HEK293 (cell line): ENCODE data around the gene DYNLT3.
A peak's percentile ranks its signal among the peaks of the same experiment; 100 is the strongest.

Source experiments
- CTCF ChIA-PET: fragments of 350-600 bp; formaldehyde crosslinking; extraction: SDS; loops from one replicate; lab custom pipeline; 2021; ENCODE audit warnings: antibody characterized with exemption; lab: Yijun Ruan, JAX
- POLR2A ChIA-PET: fragments of 300-600 bp; formaldehyde crosslinking; extraction: SDS; loops from one replicate; lab custom pipeline; 2020; ENCODE audit warnings: antibody characterized with exemption, inconsistent platforms; lab: Yijun Ruan, JAX
- H3K27ac ChIP-seq: fragments of 200-500 bp; sonication (Bioruptor generic); 2 replicates; pipeline ENCODE4 v1.5.1; 2014; ENCODE audit warnings: low read depth, low read length, control low read depth, inconsistent platforms; ENCODE audit errors: extremely low read depth
- H3K36me3 ChIP-seq, 2 experiments: fragments of 200-500 bp in 1 of 2; sonication (Bioruptor generic) in 1 of 2; 1 replicate in 1 of 2; 2 replicates in 1 of 2; pipeline ENCODE4 v1.5.1; 2014 to 2017; ENCODE audit warnings: inconsistent platforms in 2 of 2, low read length in 2 of 2; ENCODE audit not compliant: control insufficient read depth in 2 of 2, insufficient read depth in 1 of 2
- H3K4me1 ChIP-seq: fragments of 200-500 bp; sonication (Bioruptor generic); 2 replicates; pipeline ENCODE4 v1.5.1; 2014; ENCODE audit warnings: mild to moderate bottlenecking, low read length, inconsistent platforms; ENCODE audit not compliant: control insufficient read depth, insufficient read depth
- H3K4me3 ChIP-seq: 2 replicates; pipeline ENCODE4 v1.5.1; 2011; ENCODE audit warnings: low read depth, mild to moderate bottlenecking, control low read depth, low read length, moderate library complexity
- H3K9me3 ChIP-seq: fragments of 200-500 bp; sonication (Bioruptor generic); 2 replicates; pipeline ENCODE4 v1.5.1; 2014; ENCODE audit warnings: low read depth, low read length, inconsistent platforms; ENCODE audit not compliant: control insufficient read depth, insufficient read depth
- INSM2 ChIP-seq: fragments of 450-650 bp; formaldehyde crosslinking; IDR thresholded peaks from 2 replicates; pipeline ENCODE4 v1.5.1; 2016; ENCODE audit warnings: missing biosample characterization, missing genetic modification characterization
- KLF10 ChIP-seq: fragments of 450-650 bp; IDR thresholded peaks from 2 replicates; pipeline ENCODE4 v1.5.1; 2018; ENCODE audit warnings: missing biosample characterization, mild to moderate bottlenecking, missing genetic modification characterization
- MYNN ChIP-seq: fragments of 450-650 bp; formaldehyde crosslinking; IDR thresholded peaks from 2 replicates; pipeline ENCODE4 v1.5.1; 2016; ENCODE audit warnings: missing biosample characterization, missing genetic modification characterization, borderline replicate concordance
- PRDM10 ChIP-seq: fragments of 450-650 bp; formaldehyde crosslinking; IDR thresholded peaks from 2 replicates; pipeline ENCODE4 v1.5.1; 2016; ENCODE audit warnings: missing biosample characterization, missing genetic modification characterization
- REPIN1 ChIP-seq: fragments of 450-650 bp; formaldehyde crosslinking; IDR thresholded peaks from 2 replicates; pipeline ENCODE4 v1.5.1; 2017; ENCODE audit warnings: missing biosample characterization, missing genetic modification characterization, low read depth
- SCRT2 ChIP-seq: fragments of 450-650 bp; formaldehyde crosslinking; IDR thresholded peaks from 2 replicates; pipeline ENCODE4 v1.5.1; 2016; ENCODE audit warnings: missing biosample characterization, missing genetic modification characterization
- SP2 ChIP-seq: fragments of 450-650 bp; formaldehyde crosslinking; IDR thresholded peaks from 2 replicates; pipeline ENCODE4 v1.5.1; 2016; ENCODE audit warnings: missing biosample characterization, missing genetic modification characterization
- ZNF23 ChIP-seq: fragments of 450-650 bp; formaldehyde crosslinking; IDR thresholded peaks from 2 replicates; pipeline ENCODE4 v1.5.1; 2016; ENCODE audit warnings: missing biosample characterization, missing genetic modification characterization, borderline replicate concordance
- ZNF248 ChIP-seq: fragments of 450-650 bp; formaldehyde crosslinking; IDR thresholded peaks from 2 replicates; pipeline ENCODE4 v1.5.1; 2017; ENCODE audit warnings: missing biosample characterization, missing genetic modification characterization
- ZNF416 ChIP-seq: fragments of 450-650 bp; formaldehyde crosslinking; IDR thresholded peaks from 2 replicates; pipeline ENCODE4 v1.5.1; 2016; ENCODE audit warnings: missing biosample characterization, missing genetic modification characterization
- ZNF529 ChIP-seq: fragments of 450-650 bp; formaldehyde crosslinking; IDR thresholded peaks from 2 replicates; pipeline ENCODE4 v1.5.1; 2017; ENCODE audit warnings: missing genetic modification characterization, missing biosample characterization; ENCODE audit not compliant: insufficient replicate concordance
- ZNF624 ChIP-seq: fragments of 450-650 bp; formaldehyde crosslinking; IDR thresholded peaks from 2 replicates; pipeline ENCODE4 v1.5.1; 2017; ENCODE audit warnings: missing biosample characterization, missing genetic modification characterization
- ZNF629 ChIP-seq: fragments of 450-650 bp; formaldehyde crosslinking; IDR thresholded peaks from 2 replicates; pipeline ENCODE4 v1.5.1; 2017; ENCODE audit warnings: missing biosample characterization, missing genetic modification characterization
- ZNF76 ChIP-seq: fragments of 450-650 bp; formaldehyde crosslinking; IDR thresholded peaks from 2 replicates; pipeline ENCODE4; 2016; ENCODE audit warnings: low read depth, missing biosample characterization, missing genetic modification characterization, borderline replicate concordance
- TF ChIP-seq, protein P1 (sequence below): fragments of 450-650 bp; formaldehyde crosslinking; IDR thresholded peaks from 2 replicates; pipeline ENCODE4 v1.5.1; 2017; ENCODE audit warnings: missing biosample characterization, missing genetic modification characterization

The DYNLT3 gene

DNA sequence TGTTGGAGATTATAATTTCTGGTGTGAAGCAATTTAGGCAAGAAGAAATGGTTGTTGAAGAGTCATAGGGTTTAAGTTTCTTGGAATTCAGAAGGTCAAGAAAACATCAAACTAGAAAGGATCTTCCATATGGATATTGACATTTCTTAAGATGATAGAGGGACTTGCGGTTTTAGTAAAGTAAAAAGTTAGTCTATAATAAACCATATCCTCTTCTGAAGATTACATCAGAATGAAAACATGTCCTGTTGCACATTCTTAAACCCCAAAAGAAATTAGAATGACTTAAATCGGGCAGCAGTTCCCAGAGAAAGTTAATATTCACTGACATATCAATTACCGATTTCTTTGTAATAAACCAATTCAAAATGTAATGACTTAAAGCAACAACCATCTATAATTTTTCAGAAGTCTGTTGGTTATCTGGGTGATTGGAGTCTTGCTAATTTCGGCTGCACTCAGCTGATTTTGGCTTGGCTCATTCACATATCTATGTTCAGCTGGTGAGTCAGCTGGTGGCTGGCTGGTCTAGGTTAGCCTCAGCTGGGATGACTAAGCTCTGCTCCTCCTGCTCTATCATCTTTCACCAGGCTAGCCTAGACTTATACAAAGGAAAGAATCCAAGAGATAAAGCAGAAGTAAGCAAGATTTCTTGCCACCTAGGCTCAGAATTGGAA lies 24.4 kb upstream of the DYNLT3 start:
- TF ChIP-seq ZNF416 (tag by site-specific recombination): no peak
- no peak for TF ChIP-seq ZNF248 (tag by site-specific recombination)
- TF ChIP-seq, protein P1, sequence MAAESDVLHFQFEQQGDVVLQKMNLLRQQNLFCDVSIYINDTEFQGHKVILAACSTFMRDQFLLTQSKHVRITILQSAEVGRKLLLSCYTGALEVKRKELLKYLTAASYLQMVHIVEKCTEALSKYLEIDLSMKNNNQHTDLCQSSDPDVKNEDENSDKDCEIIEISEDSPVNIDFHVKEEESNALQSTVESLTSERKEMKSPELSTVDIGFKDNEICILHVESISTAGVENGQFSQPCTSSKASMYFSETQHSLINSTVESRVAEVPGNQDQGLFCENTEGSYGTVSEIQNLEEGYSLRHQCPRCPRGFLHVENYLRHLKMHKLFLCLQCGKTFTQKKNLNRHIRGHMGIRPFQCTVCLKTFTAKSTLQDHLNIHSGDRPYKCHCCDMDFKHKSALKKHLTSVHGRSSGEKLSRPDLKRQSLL (tag by site-specific recombination): peak; percentile 89
- TF ChIP-seq INSM2 (tag by site-specific recombination): no peak
- TF ChIP-seq KLF10: 0 out of 2 replicates have a peak, but pooled peaks have one; percentile 22
- TF ChIP-seq ZNF624 (tag by site-specific recombination): no peak
- TF ChIP-seq REPIN1 (tag by site-specific recombination): no peak
- no peak for TF ChIP-seq SP2
- TF ChIP-seq ZNF76: no peak
- no peak for TF ChIP-seq ZNF23
- TF ChIP-seq ZNF629 (tag by site-specific recombination): peak; percentile 46; the same call in 1 of the 2 replicates
- peak; percentile 46; the same call in 1 of the 2 replicates for TF ChIP-seq SCRT2 (tag by site-specific recombination)
- TF ChIP-seq ZNF529 (tag by site-specific recombination): no peak
- TF ChIP-seq, all 188 proteins: peak for 4
- H3K9me3 ChIP-seq: no peaks in the 10 kb centered on the region
- no peak overlapping the region for H3K27ac ChIP-seq
- no peaks in the 10 kb centered on the region for H3K4me1 ChIP-seq
- CTCF ChIA-PET: interaction anchor here (0.6 to 1.8 kb wide), 4 partner anchors 9 to 55 kb away, joined by 3 to 7 read pairs (median 4); no protein-coding TSS in a partner anchor
- no peaks in the 10 kb centered on the region for H3K36me3 ChIP-seq
- no peak overlapping the region for H3K4me3 ChIP-seq
- POLR2A ChIA-PET: no interaction called here

- Histone ChIP-seq H3K4me1 (no peaks in the 10 kb centered on the region), H3K36me3 (no peaks in the 10 kb centered on the region), H3K4me3 (no peak overlapping the region), H3K9me3 (no peaks in the 10 kb centered on the region), H3K27ac (no peak overlapping the region)
- TF ChIP-seq PRDM10 (tag by site-specific recombination) (peak; percentile 25; the same call in 1 of the 2 replicates), MYNN (tag by site-specific recombination) (no peak)
- CTCF ChIA-PET: no interaction called here
- POLR2A ChIA-PET: no interaction called here
Observed at GRCh38 chrX:37867536-37868153, 20.3 kb upstream of the DYNLT3 start.
